ENCODE results near the gene ASCC3.

Gene ASCC3

DNA sequence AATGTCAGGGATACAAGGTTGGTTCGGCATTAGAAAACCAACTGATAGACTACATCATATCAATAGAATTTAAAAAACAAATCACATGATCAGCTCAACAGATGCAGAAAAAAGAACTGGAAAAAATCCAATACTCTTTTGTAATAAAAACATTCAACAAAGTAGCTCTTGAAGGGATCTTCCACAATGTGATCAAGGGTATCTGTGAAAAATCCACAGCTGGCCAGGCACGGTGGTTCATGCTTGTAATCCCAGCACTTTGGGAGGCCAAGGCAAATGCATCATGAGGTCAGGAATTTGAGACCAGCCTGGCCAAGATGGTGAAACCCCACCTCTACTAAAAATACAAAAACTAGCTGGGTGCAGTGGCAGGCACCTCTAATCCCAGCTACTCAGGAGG lies 63.1 kb downstream of the ASCC3 start:
- TF ChIP-seq, protein P1, sequence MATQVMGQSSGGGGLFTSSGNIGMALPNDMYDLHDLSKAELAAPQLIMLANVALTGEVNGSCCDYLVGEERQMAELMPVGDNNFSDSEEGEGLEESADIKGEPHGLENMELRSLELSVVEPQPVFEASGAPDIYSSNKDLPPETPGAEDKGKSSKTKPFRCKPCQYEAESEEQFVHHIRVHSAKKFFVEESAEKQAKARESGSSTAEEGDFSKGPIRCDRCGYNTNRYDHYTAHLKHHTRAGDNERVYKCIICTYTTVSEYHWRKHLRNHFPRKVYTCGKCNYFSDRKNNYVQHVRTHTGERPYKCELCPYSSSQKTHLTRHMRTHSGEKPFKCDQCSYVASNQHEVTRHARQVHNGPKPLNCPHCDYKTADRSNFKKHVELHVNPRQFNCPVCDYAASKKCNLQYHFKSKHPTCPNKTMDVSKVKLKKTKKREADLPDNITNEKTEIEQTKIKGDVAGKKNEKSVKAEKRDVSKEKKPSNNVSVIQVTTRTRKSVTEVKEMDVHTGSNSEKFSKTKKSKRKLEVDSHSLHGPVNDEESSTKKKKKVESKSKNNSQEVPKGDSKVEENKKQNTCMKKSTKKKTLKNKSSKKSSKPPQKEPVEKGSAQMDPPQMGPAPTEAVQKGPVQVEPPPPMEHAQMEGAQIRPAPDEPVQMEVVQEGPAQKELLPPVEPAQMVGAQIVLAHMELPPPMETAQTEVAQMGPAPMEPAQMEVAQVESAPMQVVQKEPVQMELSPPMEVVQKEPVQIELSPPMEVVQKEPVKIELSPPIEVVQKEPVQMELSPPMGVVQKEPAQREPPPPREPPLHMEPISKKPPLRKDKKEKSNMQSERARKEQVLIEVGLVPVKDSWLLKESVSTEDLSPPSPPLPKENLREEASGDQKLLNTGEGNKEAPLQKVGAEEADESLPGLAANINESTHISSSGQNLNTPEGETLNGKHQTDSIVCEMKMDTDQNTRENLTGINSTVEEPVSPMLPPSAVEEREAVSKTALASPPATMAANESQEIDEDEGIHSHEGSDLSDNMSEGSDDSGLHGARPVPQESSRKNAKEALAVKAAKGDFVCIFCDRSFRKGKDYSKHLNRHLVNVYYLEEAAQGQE (IDR thresholded peaks at IDR 0.05; ENCODE audit: low read depth) = no peak
- TF ChIP-seq FOXM1 (IDR thresholded peaks at IDR 0.05; ENCODE audit: borderline replicate concordance, low read depth) (no peak), RAD21 (IDR thresholded peaks at IDR 0.05; ENCODE audit: low read depth) (no peak), EP300 (IDR thresholded peaks at IDR 0.05; ENCODE audit: borderline replicate concordance) (no peak), CREB1 (IDR thresholded peaks at IDR 0.05; ENCODE audit: low read depth) (no peak), YY1 (IDR thresholded peaks at IDR 0.05; ENCODE audit: low read depth) (no peak), ZBTB7A (IDR thresholded peaks at IDR 0.05; ENCODE audit: low read depth) (no peak)

DNA sequence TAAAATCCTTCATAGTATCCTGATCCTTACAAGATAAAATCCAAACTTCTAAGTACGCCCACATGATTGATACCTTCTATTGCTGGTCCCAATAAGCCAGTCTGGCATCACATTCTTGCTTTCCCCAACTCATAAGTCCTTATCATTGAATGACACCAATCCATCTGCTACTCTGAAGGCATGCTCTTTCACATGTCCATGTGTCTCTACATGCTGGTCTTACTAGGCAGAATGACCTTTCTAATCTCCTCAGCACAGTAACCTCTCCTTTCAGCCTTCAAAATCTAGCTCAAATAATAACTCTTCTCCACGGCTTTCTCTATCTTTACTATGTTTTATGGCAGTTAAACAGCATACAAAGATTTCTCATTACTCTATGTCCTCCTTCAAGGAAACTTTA lies 71.1 kb downstream of the ASCC3 start:
- TF ChIP-seq, protein P2, sequence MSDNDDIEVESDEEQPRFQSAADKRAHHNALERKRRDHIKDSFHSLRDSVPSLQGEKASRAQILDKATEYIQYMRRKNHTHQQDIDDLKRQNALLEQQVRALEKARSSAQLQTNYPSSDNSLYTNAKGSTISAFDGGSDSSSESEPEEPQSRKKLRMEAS (IDR thresholded peaks at IDR 0.05) = no peak
- TF ChIP-seq EP300 (IDR thresholded peaks at IDR 0.05; ENCODE audit: borderline replicate concordance) (no peak), TEAD4 (IDR thresholded peaks at IDR 0.05) (no peak), ZBTB7A (IDR thresholded peaks at IDR 0.05; ENCODE audit: low read depth) (no peak), TAF1 (IDR thresholded peaks at IDR 0.05; ENCODE audit: low read depth) (no peak), TCF12 (IDR thresholded peaks at IDR 0.05; ENCODE audit: low read depth) (no peak), CREB1 (IDR thresholded peaks at IDR 0.05; ENCODE audit: low read depth) (no peak), RAD21 (IDR thresholded peaks at IDR 0.05; ENCODE audit: low read depth) (no peak), FOXM1 (IDR thresholded peaks at IDR 0.05; ENCODE audit: borderline replicate concordance, low read depth) (no peak), NFIC (IDR thresholded peaks at IDR 0.05) (no peak), YY1 (IDR thresholded peaks at IDR 0.05; ENCODE audit: low read depth) (no peak), CEBPB (IDR thresholded peaks at IDR 0.05) (no peak)
- TF ChIP-seq, protein P1 (IDR thresholded peaks at IDR 0.05; ENCODE audit: low read depth) = no peak

DNA sequence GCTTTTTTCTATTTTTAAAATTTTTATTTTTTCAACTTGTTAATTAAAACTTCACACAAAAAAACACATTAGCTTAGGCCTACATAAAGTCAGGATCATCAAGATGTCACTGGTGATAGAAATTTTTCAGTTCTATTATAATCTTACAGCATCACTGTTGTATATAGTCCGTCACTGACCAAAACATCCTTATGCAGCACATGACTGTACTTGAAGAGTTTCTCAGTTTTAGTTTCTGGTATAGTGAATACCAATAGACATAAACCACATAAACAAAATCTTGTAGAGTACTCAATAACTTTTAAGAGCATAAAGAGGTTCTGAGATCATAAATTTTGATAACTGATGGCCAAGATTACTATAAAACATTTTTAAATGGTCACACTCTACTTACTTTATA lies 71.8 kb downstream of the ASCC3 start:
- TF ChIP-seq EGR1 (IDR thresholded peaks at IDR 0.05) (no peak), RAD21 (IDR thresholded peaks at IDR 0.05; ENCODE audit: low read depth) (no peak), CREB1 (IDR thresholded peaks at IDR 0.05; ENCODE audit: low read depth) (no peak), CEBPB (IDR thresholded peaks at IDR 0.05) (no peak), EP300 (IDR thresholded peaks at IDR 0.05; ENCODE audit: borderline replicate concordance) (no peak), YY1 (IDR thresholded peaks at IDR 0.05; ENCODE audit: low read depth) (no peak), ZBTB7A (IDR thresholded peaks at IDR 0.05; ENCODE audit: low read depth) (no peak), TAF1 (IDR thresholded peaks at IDR 0.05; ENCODE audit: low read depth) (no peak), TEAD4 (IDR thresholded peaks at IDR 0.05) (no peak), TCF12 (IDR thresholded peaks at IDR 0.05; ENCODE audit: low read depth) (no peak), FOXM1 (IDR thresholded peaks at IDR 0.05; ENCODE audit: borderline replicate concordance, low read depth) (no peak), NFIC (IDR thresholded peaks at IDR 0.05) (no peak)
- TF ChIP-seq, protein P1 (IDR thresholded peaks at IDR 0.05; ENCODE audit: low read depth) = no peak
- TF ChIP-seq, protein P3, sequence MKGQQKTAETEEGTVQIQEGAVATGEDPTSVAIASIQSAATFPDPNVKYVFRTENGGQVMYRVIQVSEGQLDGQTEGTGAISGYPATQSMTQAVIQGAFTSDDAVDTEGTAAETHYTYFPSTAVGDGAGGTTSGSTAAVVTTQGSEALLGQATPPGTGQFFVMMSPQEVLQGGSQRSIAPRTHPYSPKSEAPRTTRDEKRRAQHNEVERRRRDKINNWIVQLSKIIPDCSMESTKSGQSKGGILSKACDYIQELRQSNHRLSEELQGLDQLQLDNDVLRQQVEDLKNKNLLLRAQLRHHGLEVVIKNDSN (IDR thresholded peaks at IDR 0.05) = no peak
- TF ChIP-seq, protein P2 (IDR thresholded peaks at IDR 0.05) = no peak

DNA sequence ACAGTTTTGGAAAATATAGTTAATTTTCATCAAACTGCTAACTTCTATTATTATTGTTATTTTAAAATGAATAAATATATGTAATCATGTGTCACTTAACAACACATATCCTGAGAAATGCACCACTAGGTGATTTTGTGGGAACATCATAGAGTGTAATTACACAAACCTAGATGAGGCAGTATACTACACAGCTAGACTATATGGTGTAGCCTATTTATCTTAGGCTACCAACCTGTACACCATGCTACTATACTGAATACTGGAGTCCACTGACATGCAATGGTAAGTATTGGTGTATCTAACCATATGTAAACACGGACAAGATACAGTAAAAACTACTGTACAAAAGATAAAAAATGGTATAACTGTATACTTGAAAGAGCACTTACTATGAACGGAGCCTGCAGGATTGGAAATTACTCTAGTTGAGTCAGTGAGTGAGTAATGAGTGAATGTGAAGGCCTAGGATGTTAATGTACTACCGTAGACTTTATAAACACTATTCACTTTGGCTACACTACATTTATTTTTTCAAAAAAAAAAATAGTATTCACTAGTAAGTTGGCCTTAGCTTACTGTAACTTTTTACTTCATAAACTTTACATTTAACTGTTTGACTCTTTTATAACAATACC lies 72.4 kb downstream of the ASCC3 start:
- TF ChIP-seq, protein P2 (IDR thresholded peaks at IDR 0.05) = no peak
- no peak for TF ChIP-seq ZBTB7A (IDR thresholded peaks at IDR 0.05; ENCODE audit: low read depth)
- TF ChIP-seq NFIC (IDR thresholded peaks at IDR 0.05) = no peak
- no peak for TF ChIP-seq CEBPB (IDR thresholded peaks at IDR 0.05)
- TF ChIP-seq, protein P1 (IDR thresholded peaks at IDR 0.05; ENCODE audit: low read depth) = no peak
- TF ChIP-seq EP300 (IDR thresholded peaks at IDR 0.05; ENCODE audit: borderline replicate concordance) = no peak
- TF ChIP-seq CREB1 (IDR thresholded peaks at IDR 0.05; ENCODE audit: low read depth) = no peak
- TF ChIP-seq TEAD4 (IDR thresholded peaks at IDR 0.05) = no peak
- no peak for TF ChIP-seq FOXM1 (IDR thresholded peaks at IDR 0.05; ENCODE audit: borderline replicate concordance, low read depth)
- TF ChIP-seq, protein P3 (IDR thresholded peaks at IDR 0.05) = no peak
- no peak for TF ChIP-seq TCF12 (IDR thresholded peaks at IDR 0.05; ENCODE audit: low read depth)
- TF ChIP-seq TAF1 (IDR thresholded peaks at IDR 0.05; ENCODE audit: low read depth) = no peak
- TF ChIP-seq YY1 (IDR thresholded peaks at IDR 0.05; ENCODE audit: low read depth) = no peak
- TF ChIP-seq EGR1 (IDR thresholded peaks at IDR 0.05) = no peak
- TF ChIP-seq RAD21 (IDR thresholded peaks at IDR 0.05; ENCODE audit: low read depth) = no peak
